Fibroblast of lung (primary cell): Measurements from ENCODE around the gene GRIN2A. TPM values are rescaled to one million over a fixed set of nuclear protein-coding genes. Genes with fewer than 3 reads are reported as not detected.

Experiments used
- DNase-seq, 2 donors: peaks; one replicate each; pipeline versions ENCODE4 v3.0.0 to v3.0.0-alpha.2; 2010; ENCODE audit warnings: low read depth in 2 of 2
- H2AFZ ChIP-seq: 2 replicates; pipeline ENCODE4 v1.5.1; 2012; ENCODE audit warnings: low read length, control low read depth, inconsistent platforms
- H3K27ac ChIP-seq: 2 replicates; pipeline ENCODE4 v1.5.1; 2011; ENCODE audit warnings: low read length, control low read depth; ENCODE audit not compliant: insufficient read depth
- H3K27me3 ChIP-seq: 2 replicates; pipeline ENCODE4 v1.5.1; 2011; ENCODE audit warnings: mild to moderate bottlenecking, low read length; ENCODE audit not compliant: control insufficient read depth, insufficient read depth
- H3K36me3 ChIP-seq: 2 replicates; pipeline ENCODE4 v1.5.1; 2011; ENCODE audit warnings: low read length; ENCODE audit not compliant: control insufficient read depth, insufficient read depth
- H3K4me1 ChIP-seq: 2 replicates; pipeline ENCODE4 v1.5.1; 2011; ENCODE audit warnings: low read length; ENCODE audit not compliant: control insufficient read depth, insufficient read depth; ENCODE audit errors: extremely low read depth
- H3K4me2 ChIP-seq: 2 replicates; pipeline ENCODE4 v1.5.1; 2011; ENCODE audit warnings: low read length, control low read depth; ENCODE audit not compliant: insufficient read depth; ENCODE audit errors: extremely low read depth
- H3K4me3 ChIP-seq, 4 experiments: fragments of 200-600 bp in 1 of 4; sonication (generic) in 1 of 4; replicated peaks in 1 of 4; 2 replicates each; pipeline ENCODE4 v1.5.1; 2011 to 2016; ENCODE audit warnings: low read length in 4 of 4, low read depth in 3 of 4, mild to moderate bottlenecking in 3 of 4, control low read depth in 2 of 4, inconsistent platforms in 1 of 4, mixed read lengths in 1 of 4; ENCODE audit not compliant: insufficient read depth in 1 of 4; ENCODE audit errors: control extremely low read depth in 1 of 4
- H3K79me2 ChIP-seq: 2 replicates; pipeline ENCODE4 v1.5.1; 2012; ENCODE audit warnings: mild to moderate bottlenecking, low read length, inconsistent platforms; ENCODE audit not compliant: control insufficient read depth, insufficient read depth
- H3K9ac ChIP-seq: 2 replicates; pipeline ENCODE4 v1.5.1; 2011; ENCODE audit warnings: mild to moderate bottlenecking, low read length, control low read depth; ENCODE audit not compliant: insufficient read depth
- H3K9me3 ChIP-seq: 2 replicates; pipeline ENCODE4 v1.5.1; 2012; ENCODE audit warnings: low read depth, low read length; ENCODE audit not compliant: control insufficient read depth, insufficient read depth
- H4K20me1 ChIP-seq: 2 replicates; pipeline ENCODE4 v1.5.1; 2011; ENCODE audit warnings: low read length; ENCODE audit not compliant: control insufficient read depth, insufficient read depth; ENCODE audit errors: extremely low read depth
- CTCF ChIP-seq, 2 donors: IDR thresholded peaks in 1 of 2; conservative IDR thresholded peaks in 1 of 2; 1 replicate in 1 of 2; 2 replicates in 1 of 2; pipeline ENCODE4 v1.5.1; 2011 to 2012; ENCODE audit warnings: low read length in 2 of 2, control low read depth in 1 of 2, inconsistent platforms in 1 of 2, low read depth in 1 of 2, mild to moderate bottlenecking in 1 of 2
- EZH2 ChIP-seq: IDR thresholded peaks from 2 replicates; pipeline ENCODE4 v1.5.1; 2012; ENCODE audit warnings: low read length, control low read depth, mild to moderate bottlenecking; ENCODE audit errors: missing control alignments
- polyA plus RNA-seq, 2 donors: library from polyadenylated mRNA; depleted of rRNA in 1 of 2; stranded (reverse) in 1 of 2; unstranded in 1 of 2; fragments of >200 nt; gene quantifications; 2 replicates each; pipeline ENCODE4 v1.2.1, GENCODE V29; 2011 to 2012; ENCODE audit warnings: missing spikeins in 1 of 2
- total RNA-seq: library from RNA; depleted of rRNA; stranded (reverse); fragments of >200 nt; gene quantifications from 2 replicates; pipeline ENCODE4 v1.2.1, GENCODE V29; 2014

The GRIN2A gene
- total and polyA plus RNA-seq, 2 donors (not counting 1 experiment from before 2014, with no cell fraction given), result 0.15 to 0.33 TPM

DNA sequence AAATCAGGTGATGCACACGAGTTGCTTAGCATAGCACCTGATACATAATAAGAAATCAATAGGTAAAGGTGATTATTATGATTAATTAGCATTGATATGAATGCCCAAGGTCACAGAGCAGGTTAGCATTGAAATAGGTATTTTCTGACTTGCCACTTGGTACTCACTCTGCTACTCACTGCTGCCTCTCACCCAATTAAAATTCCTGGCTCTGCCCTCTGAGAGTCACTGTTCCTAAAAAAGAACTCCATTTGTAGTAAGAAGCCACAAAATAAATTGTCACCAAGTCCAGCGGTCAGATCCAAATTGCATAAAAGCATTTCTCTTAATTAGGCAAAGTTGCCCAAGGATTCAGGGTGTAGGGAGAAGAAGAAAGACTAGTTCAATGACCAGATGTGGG, 8.9 kb upstream of the GRIN2A start:
- H3K79me2 ChIP-seq, result no peaks in the 10 kb centered on the region
- TF ChIP-seq EZH2 (no peak), CTCF (conservative IDR thresholded peaks at IDR 0.05 in 1 of 2, IDR thresholded peaks at IDR 0.05 in 1 of 2; ENCODE audit: low read depth in 1 of 2, low read length in 2 of 2) (no peak)

DNA sequence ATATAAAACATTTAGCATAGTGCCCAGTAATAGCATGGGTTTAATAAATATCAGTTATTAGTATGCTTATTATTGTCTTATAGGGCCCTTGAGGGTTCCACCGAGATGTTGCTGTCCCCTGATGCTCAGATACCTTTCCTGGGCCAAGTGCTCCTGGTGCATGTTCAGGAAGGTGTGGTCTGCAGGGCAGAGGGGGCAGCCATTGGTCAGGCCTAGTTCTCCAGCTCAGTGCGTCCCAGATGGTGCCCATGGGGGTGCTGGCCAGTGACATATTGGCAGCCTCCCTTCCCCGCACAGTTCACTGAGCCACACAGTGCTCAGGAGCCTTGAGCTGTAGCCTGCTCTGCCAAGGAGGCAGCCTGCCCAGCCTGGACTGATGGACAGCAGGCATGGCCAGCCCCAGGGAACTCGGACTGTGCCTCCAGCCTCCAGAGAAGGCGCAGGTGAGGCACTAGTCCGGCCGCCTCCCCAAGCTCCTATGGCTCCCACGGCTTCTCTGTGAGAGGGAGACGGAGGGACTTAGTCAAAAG, 7.7 kb upstream of the GRIN2A start:
- no peaks in the 10 kb centered on the region for H4K20me1 ChIP-seq
- H3K4me3 ChIP-seq, result no peak overlapping the region
- H3K27me3 ChIP-seq, result no peaks in the 10 kb centered on the region
- no peak overlapping the region for H2AFZ ChIP-seq
- TF ChIP-seq CTCF (conservative IDR thresholded peaks at IDR 0.05 in 1 of 2, IDR thresholded peaks at IDR 0.05 in 1 of 2; ENCODE audit: low read depth in 1 of 2, low read length in 2 of 2) (no peak), EZH2 (no peak)
- no peak overlapping the region for H3K9ac ChIP-seq
- no peaks in the 10 kb centered on the region for H3K9me3 ChIP-seq
- H3K36me3 ChIP-seq, result no peaks in the 10 kb centered on the region
- H3K27ac ChIP-seq, result no peak overlapping the region
- H3K79me2 ChIP-seq, result no peaks in the 10 kb centered on the region
- H3K4me1 ChIP-seq, result no peaks in the 10 kb centered on the region
- no peak overlapping the region for H3K4me2 ChIP-seq
- no peak for DNase-seq

More for the DNA sequence above, 8.9 kb upstream of the GRIN2A start:
- Histone ChIP-seq H4K20me1 (no peaks in the 10 kb centered on the region), H3K4me3 (no peak overlapping the region), H3K27ac (no peak overlapping the region), H3K4me2 (no peak overlapping the region), H3K36me3 (no peaks in the 10 kb centered on the region), H3K27me3 (no peaks in the 10 kb centered on the region), H3K9me3 (no peaks in the 10 kb centered on the region), H2AFZ (no peak overlapping the region), H3K4me1 (no peaks in the 10 kb centered on the region), H3K9ac (no peak overlapping the region)
- DNase-seq, result no peak

- no peaks in the 10 kb centered on the region for H3K9me3 ChIP-seq
- H3K27me3 ChIP-seq, result peaks cover 3% of the 10 kb centered on the region
- no peaks in the 10 kb centered on the region for H3K79me2 ChIP-seq
- H2AFZ ChIP-seq, result no peak overlapping the region
- H3K9ac ChIP-seq, result no peak overlapping the region
- no peak for TF ChIP-seq EZH2
- no peak for TF ChIP-seq CTCF (conservative IDR thresholded peaks at IDR 0.05 in 1 of 2, IDR thresholded peaks at IDR 0.05 in 1 of 2; ENCODE audit: low read depth in 1 of 2, low read length in 2 of 2)
- no peak overlapping the region for H3K4me3 ChIP-seq
- no peak for DNase-seq
- no peak overlapping the region for H3K27ac ChIP-seq
- H3K36me3 ChIP-seq, result no peaks in the 10 kb centered on the region
- H4K20me1 ChIP-seq, result no peaks in the 10 kb centered on the region
- no peak overlapping the region for H3K4me2 ChIP-seq
- H3K4me1 ChIP-seq, result no peaks in the 10 kb centered on the region
Measured at GRCh38 chr16:10188236-10188635, 6.0 kb upstream of the GRIN2A start.
